H1 (cell line): ENCODE data around the gene TNS2.

Experiments
- GTF2F1 ChIP-seq: IDR thresholded peaks from 2 replicates; pipeline ENCODE4 v1.6.1; 2012; ENCODE audit warnings: low read depth, low read length, improper control_type of control experiment, borderline replicate concordance
- SP1 ChIP-seq: IDR thresholded peaks from 2 replicates; pipeline ENCODE4 v1.6.1; 2011; ENCODE audit warnings: low read depth, low read length
- SP2 ChIP-seq: IDR thresholded peaks from 2 replicates; pipeline ENCODE4 v1.6.1; 2012; ENCODE audit warnings: mild to moderate bottlenecking, low read length, inconsistent platforms
- TF ChIP-seq, protein P1 (sequence below), 3 experiments: IDR thresholded peaks; 1 replicate in 2 of 3; 2 replicates in 1 of 3; pipeline versions ENCODE4 v1.5.1 to v1.6.1; 2011; ENCODE audit warnings: low read length in 3 of 3, mild to moderate bottlenecking in 3 of 3, inconsistent platforms in 2 of 3, low read depth in 1 of 3, moderate library complexity in 1 of 3; ENCODE audit not compliant: insufficient read depth in 1 of 3; ENCODE audit errors: control extremely low read depth in 1 of 3

DNA sequence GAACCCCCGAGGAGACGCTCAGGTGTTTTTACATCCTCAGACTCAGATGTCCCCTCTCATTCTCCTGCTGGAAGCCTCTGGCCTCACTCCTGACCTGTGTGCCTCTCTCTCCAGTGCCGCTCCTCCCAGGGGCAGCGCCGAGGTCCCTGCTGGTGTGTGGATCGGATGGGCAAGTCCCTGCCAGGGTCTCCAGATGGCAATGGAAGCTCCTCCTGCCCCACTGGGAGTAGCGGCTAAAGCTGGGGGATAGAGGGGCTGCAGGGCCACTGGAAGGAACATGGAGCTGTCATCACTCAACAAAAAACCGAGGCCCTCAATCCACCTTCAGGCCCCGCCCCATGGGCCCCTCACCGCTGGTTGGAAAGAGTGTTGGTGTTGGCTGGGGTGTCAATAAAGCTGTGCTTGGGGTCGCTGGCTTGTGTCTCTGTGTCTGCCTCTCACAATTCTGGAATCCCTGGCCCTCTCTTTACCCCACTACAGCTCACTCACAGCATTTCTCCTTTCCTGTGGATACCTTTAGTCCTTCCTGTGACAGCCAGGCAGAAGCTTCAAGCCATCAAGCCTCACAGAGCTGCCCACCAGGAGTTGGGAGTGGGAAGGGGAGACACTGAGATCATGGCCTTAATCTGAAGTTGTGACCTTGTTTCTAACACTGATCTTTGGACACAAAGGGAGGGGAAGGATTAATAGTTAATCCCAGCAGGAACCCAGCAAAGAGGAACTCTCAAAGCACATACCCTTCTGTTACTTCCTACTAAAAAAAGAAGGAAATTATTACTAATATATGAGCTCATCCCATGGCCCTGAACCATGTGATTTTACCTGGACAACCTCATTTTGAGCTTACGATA is 52.3 kb downstream of the TNS2 start:
- no peak for TF ChIP-seq SP1
- no peak for TF ChIP-seq GTF2F1
- TF ChIP-seq SP2: no peak
- TF ChIP-seq, protein P1, sequence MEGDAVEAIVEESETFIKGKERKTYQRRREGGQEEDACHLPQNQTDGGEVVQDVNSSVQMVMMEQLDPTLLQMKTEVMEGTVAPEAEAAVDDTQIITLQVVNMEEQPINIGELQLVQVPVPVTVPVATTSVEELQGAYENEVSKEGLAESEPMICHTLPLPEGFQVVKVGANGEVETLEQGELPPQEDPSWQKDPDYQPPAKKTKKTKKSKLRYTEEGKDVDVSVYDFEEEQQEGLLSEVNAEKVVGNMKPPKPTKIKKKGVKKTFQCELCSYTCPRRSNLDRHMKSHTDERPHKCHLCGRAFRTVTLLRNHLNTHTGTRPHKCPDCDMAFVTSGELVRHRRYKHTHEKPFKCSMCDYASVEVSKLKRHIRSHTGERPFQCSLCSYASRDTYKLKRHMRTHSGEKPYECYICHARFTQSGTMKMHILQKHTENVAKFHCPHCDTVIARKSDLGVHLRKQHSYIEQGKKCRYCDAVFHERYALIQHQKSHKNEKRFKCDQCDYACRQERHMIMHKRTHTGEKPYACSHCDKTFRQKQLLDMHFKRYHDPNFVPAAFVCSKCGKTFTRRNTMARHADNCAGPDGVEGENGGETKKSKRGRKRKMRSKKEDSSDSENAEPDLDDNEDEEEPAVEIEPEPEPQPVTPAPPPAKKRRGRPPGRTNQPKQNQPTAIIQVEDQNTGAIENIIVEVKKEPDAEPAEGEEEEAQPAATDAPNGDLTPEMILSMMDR (IDR thresholded peaks at IDR 0.05; ENCODE audit: control extremely low read depth in 1 of 3, insufficient read depth in 1 of 3, low read depth in 1 of 3, low read length in 3 of 3): no peak
